GM12892 (cell line): ENCODE results near the gene OPCML.

Experiments used
- DNase-seq: peaks from one replicate; pipeline ENCODE4 v3.0.0; 2011; ENCODE audit not compliant: insufficient read length
- FAIRE-seq: peaks from 2 replicates; lab custom pipeline; 2011; peaks lifted over from hg19 to GRCh38; lab: Jason Lieb, UNC
- POLR2A ChIP-seq: IDR thresholded peaks from 2 replicates; pipeline ENCODE4 v1.6.1; 2011; ENCODE audit warnings: low read depth, low read length, control low read depth
- POLR2AphosphoS5 ChIP-seq: IDR thresholded peaks from 2 replicates; pipeline ENCODE4 v1.6.1; 2011; ENCODE audit warnings: low read depth, low read length, control low read depth
- TAF1 ChIP-seq: IDR thresholded peaks from 2 replicates; pipeline ENCODE4 v1.6.1; 2011; ENCODE audit warnings: low read depth, mild to moderate bottlenecking, control low read depth, low read length, borderline replicate concordance

Gene OPCML

DNA sequence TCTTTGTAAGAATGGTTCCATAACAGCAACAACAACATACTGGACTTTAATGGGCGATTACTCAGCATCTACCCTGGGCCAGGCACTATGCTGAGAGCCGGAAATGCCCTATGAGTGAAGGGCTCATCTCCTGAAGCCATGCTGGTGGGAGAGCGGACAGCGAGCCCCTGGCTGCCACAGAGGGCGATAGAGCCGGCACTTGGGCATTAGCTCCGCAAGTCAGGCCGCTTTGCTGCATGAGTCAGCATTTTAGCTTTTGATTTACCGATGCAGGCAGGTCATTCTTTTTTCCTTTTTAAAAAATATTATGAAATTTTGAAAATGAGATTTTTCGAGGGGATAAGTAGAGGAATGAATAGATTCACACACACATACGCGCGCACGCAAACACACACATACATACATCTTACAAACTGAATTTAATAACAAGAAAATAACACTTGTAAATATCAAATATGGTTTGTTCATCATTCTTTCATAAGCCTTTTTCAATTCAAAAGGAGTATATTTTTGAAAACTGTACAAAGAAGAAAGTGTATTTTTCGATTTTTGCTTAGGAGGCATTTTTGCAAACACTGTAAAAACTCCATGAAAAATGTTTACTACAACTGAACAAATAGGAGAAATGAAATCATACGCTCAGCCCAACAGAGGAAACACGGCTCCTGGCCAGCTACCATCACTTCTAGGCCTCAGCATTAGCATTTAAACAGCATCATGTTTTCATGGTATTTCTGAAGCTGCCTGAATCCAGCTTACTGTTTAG, 667.3 kb downstream of the OPCML start:
- DNase-seq: no peak
- no peak for FAIRE-seq
- TF ChIP-seq POLR2AphosphoS5 (no peak), POLR2A (no peak), TAF1 (no peak)

GRCh38 chr11:132862933-132863332, 669.4 kb downstream of the OPCML start:
- DNase-seq (no peak), FAIRE-seq (no peak)
- TF ChIP-seq TAF1 (no peak), POLR2A (no peak), POLR2AphosphoS5 (no peak)

DNA sequence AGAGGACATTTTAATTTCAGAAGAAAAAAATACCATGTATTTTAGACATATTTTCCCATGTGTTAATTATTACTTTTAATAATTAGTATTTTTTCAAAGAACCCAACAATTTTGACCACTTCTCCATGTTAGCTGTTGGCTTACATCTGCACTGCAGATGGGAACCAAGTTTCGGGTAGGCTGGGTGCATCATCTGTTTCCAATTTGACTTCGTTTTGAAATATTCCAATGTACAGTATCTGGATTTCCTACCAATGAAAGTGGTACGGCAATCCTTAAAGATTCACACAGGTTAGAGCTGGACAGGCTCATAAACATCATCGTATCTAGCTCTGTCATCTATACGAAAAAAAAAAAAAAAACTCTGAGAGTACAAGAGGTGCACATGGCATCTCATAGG, 670.2 kb downstream of the OPCML start:
- FAIRE-seq: no peak
- no peak for DNase-seq
- TF ChIP-seq POLR2AphosphoS5 (no peak), TAF1 (no peak), POLR2A (no peak)

DNA sequence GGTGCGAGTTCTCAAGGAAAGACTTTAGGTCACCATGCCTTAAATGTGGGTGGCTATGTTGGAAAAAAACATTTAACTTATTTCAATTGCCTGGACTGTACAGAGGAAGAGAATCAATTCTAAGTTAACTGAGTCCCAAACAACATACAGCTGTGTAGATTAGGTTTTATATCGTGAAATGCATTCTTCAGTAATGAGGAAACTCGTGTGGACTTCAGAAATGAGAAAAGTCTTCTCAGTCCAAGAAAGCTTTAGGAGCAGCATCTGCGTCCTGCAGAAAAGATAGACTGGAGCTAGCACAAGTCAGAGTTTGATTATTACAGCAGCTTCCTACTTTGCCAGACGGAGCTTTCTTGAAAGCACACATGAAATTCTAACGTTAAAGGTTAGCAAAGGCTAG, 673.0 kb downstream of the OPCML start:
- TF ChIP-seq POLR2A (no peak), POLR2AphosphoS5 (no peak), TAF1 (no peak)
- DNase-seq (no peak), FAIRE-seq (no peak)

DNA sequence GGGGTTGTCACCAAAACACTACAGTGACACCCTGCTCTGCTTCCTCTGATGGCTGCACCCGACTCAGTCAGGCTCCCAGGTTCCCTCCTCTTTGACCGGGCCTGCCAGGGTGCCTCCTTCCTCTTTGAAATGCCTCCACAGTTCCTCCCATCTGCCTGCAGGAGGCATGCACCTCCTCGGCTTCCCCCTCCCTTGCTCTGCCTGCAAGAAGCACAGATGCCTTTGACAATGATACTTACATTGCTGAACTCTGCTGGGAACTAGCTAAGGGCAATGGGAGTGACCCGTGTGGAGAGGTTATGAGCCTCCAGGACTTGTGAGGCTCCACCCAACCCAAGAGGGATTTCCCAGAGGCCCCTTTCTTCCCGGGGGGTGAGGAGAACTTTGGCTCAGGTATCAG, 674.1 kb downstream of the OPCML start:
- FAIRE-seq: no peak
- TF ChIP-seq TAF1 (no peak), POLR2A (no peak), POLR2AphosphoS5 (no peak)
- DNase-seq: no peak

DNA sequence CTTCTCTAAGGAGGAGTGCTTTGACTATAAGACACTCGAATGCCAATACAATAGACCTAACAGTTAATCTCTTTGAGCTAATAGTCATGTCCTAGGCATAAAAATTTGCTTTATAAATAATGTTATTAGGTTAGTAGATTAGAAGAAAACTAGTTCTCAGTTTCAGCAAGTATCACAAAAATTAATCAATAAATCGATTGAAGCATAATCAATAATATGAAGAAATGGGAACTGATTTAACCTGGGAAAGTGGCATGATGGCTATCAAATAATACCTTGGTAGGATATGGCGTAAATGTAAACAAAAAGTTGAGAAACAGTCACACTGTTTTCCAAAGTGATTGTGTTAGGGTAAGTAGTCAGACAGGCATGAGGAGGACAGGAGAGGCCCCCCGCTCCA, 676.3 kb downstream of the OPCML start:
- no peak for TF ChIP-seq POLR2AphosphoS5
- no peak for TF ChIP-seq TAF1
- no peak for TF ChIP-seq POLR2A
- FAIRE-seq (no peak), DNase-seq (no peak)

DNA sequence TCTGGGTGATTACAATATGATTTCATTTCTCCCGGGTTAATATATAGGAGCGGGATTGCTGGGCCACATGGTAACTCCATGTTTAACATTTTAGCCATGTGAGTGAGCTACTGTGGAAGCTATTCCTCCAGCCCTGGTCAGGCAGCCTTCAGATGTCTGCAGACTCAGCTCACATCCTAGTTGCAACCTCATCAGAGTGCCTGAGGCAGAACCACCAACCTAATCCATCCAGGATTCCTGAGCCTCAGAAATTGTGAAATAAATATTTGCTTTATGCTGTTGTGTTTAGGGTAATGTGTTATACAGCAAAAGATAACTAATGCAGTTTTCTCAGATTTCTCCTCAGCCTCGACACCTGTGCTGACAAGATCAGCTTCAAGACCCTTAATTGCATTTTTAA, 676.8 kb downstream of the OPCML start:
- DNase-seq (no peak), FAIRE-seq (no peak)
- no peak for TF ChIP-seq POLR2AphosphoS5
- TF ChIP-seq POLR2A: no peak
- no peak for TF ChIP-seq TAF1

DNA sequence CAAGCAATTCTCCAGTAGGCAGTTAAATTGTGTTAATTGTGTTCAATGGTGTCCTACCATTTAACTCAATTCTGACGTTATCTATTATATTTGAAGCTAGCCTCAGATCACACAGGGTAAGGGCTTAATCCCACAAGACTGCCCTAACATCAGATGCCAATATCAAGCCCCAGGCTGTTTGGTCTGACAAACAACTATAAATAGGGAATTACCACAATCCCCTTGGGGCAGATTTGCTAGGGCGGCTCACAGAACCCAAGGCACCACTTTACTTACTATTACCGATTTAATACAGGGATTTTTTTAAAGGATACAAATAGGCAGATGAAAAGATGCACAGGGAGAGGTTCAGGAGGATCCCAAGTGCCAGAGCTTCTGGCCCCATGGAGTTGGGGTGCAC, 678.4 kb downstream of the OPCML start:
- no peak for TF ChIP-seq POLR2A
- TF ChIP-seq TAF1: no peak
- no peak for TF ChIP-seq POLR2AphosphoS5
- DNase-seq (no peak), FAIRE-seq (no peak)

DNA sequence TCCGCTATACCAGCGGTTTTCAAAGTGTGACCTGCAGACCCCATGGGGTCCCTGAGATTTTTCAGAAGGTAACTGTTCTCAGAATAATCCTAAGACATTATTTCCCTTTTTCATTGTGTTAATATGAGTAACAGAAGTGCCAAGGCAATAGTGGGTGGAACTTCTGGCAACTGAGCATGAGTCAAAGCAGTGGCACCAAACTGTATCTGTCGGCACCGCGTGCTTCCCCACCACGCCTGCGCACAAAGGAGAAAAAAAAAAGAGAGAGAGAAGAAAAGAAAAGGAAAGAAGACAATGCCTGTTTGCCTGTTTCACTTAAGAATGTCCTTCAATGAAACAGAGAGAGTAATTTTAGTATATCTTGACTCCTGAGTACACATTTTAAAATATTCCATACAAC, 679.9 kb downstream of the OPCML start:
- no peak for FAIRE-seq

DNA sequence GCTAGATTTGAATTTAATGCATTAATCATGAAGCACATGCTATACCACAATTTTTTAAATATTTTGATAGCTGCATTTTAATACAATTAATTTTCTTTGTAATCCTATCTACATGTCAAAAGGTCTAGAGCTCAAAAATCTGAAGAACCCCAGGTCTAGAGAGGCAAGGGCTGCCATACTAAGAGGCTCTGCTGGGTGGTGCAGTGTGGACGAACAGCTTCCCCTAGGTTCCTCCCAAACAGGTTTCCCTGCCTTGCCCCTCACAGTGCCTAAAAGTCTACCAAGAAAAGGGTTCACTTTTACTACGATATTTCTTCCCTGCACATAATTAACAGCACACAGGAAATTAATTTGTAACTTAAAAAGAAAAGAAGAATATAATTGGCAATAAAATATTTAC, 681.1 kb downstream of the OPCML start:
- TF ChIP-seq POLR2AphosphoS5 (no peak), POLR2A (no peak), TAF1 (no peak)
- FAIRE-seq (no peak), DNase-seq (no peak)

More for the DNA sequence above, 679.9 kb downstream of the OPCML start:
- no peak for DNase-seq
- TF ChIP-seq TAF1 (no peak), POLR2AphosphoS5 (no peak), POLR2A (no peak)

DNA sequence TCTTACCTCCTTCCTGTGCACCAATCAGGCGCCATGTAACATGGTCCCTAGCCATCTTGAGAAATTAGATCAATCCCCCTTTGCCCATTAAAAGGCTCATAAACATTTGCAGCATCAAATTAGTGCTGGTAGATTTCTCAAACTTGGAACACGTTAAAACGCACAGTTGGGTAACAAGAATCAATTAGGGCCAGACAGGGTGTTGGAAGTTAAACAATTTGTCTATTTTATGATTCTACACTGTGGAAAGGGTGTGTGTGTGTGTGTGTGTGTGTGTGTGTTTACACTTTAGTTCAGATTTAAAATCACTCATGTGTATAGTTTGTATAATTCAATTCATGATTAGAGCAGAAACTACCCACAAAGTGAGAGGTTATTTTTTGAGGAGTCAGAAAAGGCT, 682.0 kb downstream of the OPCML start:
- TF ChIP-seq TAF1: no peak
- no peak for TF ChIP-seq POLR2AphosphoS5
- TF ChIP-seq POLR2A: no peak
- FAIRE-seq (no peak), DNase-seq (no peak)

GRCh38 chr11:132848336-132848735, 684.0 kb downstream of the OPCML start:
- FAIRE-seq: no peak
- no peak for TF ChIP-seq POLR2AphosphoS5
- TF ChIP-seq POLR2A: no peak
- TF ChIP-seq TAF1: no peak
- DNase-seq: no peak

- FAIRE-seq: no peak
- no peak for DNase-seq
- TF ChIP-seq POLR2A (no peak), POLR2AphosphoS5 (no peak), TAF1 (no peak)
These were observed 686.2 kb downstream of the OPCML start for GRCh38 chr11:132846075-132846474.
